Measurements from ENCODE around the gene KCND2. TPM values are rescaled to one million over a fixed set of nuclear protein-coding genes. Genes with fewer than 3 reads are reported as not detected.

The KCND2 gene
- total RNA-seq, 4 donors from 2014 or later = 0.89 to 2.1 (median 1.4) TPM

- 77 to 78% methylated on average over 7 of the region's 7 CpGs for WGBS, 2 donors
- no peak overlapping the region for H3K27ac ChIP-seq
- H3K4me1 ChIP-seq = no peaks in the 10 kb centered on the region
- H3K4me3 ChIP-seq (replicated peaks in 1 of 3) = no peak overlapping the region
- H3K36me3 ChIP-seq = no peaks in the 10 kb centered on the region
- intact Hi-C loops (cut with DNase I) = no loop called here
- H3K9me3 ChIP-seq = no peaks in the 10 kb centered on the region
- no peaks in the 10 kb centered on the region for H3K27me3 ChIP-seq
- no peak for DNase-seq
- TF ChIP-seq POLR2A (IDR thresholded peaks at IDR 0.05) (no peak), CTCF (IDR thresholded peaks at IDR 0.05) (no peak)
Observed at GRCh38 chr7:120741371-120742042, 468.5 kb downstream of the KCND2 start.

GRCh38 chr7:120742372-120742771, 469.4 kb downstream of the KCND2 start:
- DNase-seq = no peak
- no peaks in the 10 kb centered on the region for H3K9me3 ChIP-seq
- 33 to 42% methylated on average over 5 of the region's 5 CpGs for WGBS, 2 donors
- no peaks in the 10 kb centered on the region for H3K36me3 ChIP-seq
- no peaks in the 10 kb centered on the region for H3K27me3 ChIP-seq
- no peak overlapping the region for H3K4me3 ChIP-seq (replicated peaks in 1 of 3)
- intact Hi-C loops (cut with DNase I) = no loop called here
- H3K4me1 ChIP-seq = no peaks in the 10 kb centered on the region
- H3K27ac ChIP-seq = no peak overlapping the region
- TF ChIP-seq CTCF (IDR thresholded peaks at IDR 0.05) (no peak), POLR2A (IDR thresholded peaks at IDR 0.05) (no peak)

- intact Hi-C loops (cut with DNase I) = no loop called here
- no peaks in the 10 kb centered on the region for H3K27me3 ChIP-seq
- H3K36me3 ChIP-seq = no peaks in the 10 kb centered on the region
- TF ChIP-seq POLR2A (IDR thresholded peaks at IDR 0.05) (no peak), CTCF (IDR thresholded peaks at IDR 0.05) (no peak)
- no peak for DNase-seq
- no peaks in the 10 kb centered on the region for H3K9me3 ChIP-seq
- H3K4me1 ChIP-seq = no peaks in the 10 kb centered on the region
- H3K4me3 ChIP-seq (replicated peaks in 1 of 3) = no peak overlapping the region
- H3K27ac ChIP-seq = no peak overlapping the region
- 88 to 90% methylated on average over 3 of the region's 3 CpGs for WGBS, 2 donors
Observed at GRCh38 chr7:120743128-120743527, 470.2 kb downstream of the KCND2 start.

GRCh38 chr7:120760050-120760449, 487.1 kb downstream of the KCND2 start:
- Histone ChIP-seq H3K27me3 (no peaks in the 10 kb centered on the region), H3K4me3 (replicated peaks in 1 of 3) (no peak overlapping the region), H3K27ac (no peak overlapping the region), H3K36me3 (no peaks in the 10 kb centered on the region), H3K9me3 (no peaks in the 10 kb centered on the region), H3K4me1 (no peaks in the 10 kb centered on the region)
- TF ChIP-seq CTCF (IDR thresholded peaks at IDR 0.05) (no peak), POLR2A (IDR thresholded peaks at IDR 0.05) (no peak)
- intact Hi-C loops (cut with DNase I) = no loop called here
- DNase-seq = no peak
- 84 to 85% methylated on average over 2 of the region's 2 CpGs for WGBS, 2 donors

GRCh38 chr7:120760851-120761250, 487.9 kb downstream of the KCND2 start:
- intact Hi-C loops (cut with DNase I) = no loop called here
- Histone ChIP-seq H3K9me3 (no peaks in the 10 kb centered on the region), H3K4me1 (no peaks in the 10 kb centered on the region), H3K27ac (no peak overlapping the region), H3K27me3 (no peaks in the 10 kb centered on the region), H3K36me3 (no peaks in the 10 kb centered on the region), H3K4me3 (replicated peaks in 1 of 3) (no peak overlapping the region)
- no peak for DNase-seq
- 57 to 72% methylated on average over 3 of the region's 3 CpGs for WGBS, 2 donors
- TF ChIP-seq CTCF (IDR thresholded peaks at IDR 0.05) (no peak), POLR2A (IDR thresholded peaks at IDR 0.05) (no peak)

All from thyroid gland (tissue), 4 donors.